H9 (cell line): ENCODE data around the gene TECTA. TPM values are rescaled to one million over a fixed set of nuclear protein-coding genes. Genes with fewer than 3 reads are reported as not detected.

Source experiments
- DNase-seq: peaks from one replicate; pipeline ENCODE4 v3.0.0-alpha.2; 2017
- H2AFZ ChIP-seq: one replicate; pipeline ENCODE4 v1.6.1; 2013; ENCODE audit warnings: mild to moderate bottlenecking, low read length, control low read depth, moderate library complexity
- H2AK5ac ChIP-seq: 2 replicates; pipeline ENCODE4 v1.6.1; 2013; ENCODE audit warnings: low read length, control low read depth, mixed read lengths; ENCODE audit not compliant: insufficient read length
- H2BK120ac ChIP-seq: one replicate; pipeline ENCODE4 v1.6.1; 2013; ENCODE audit warnings: low read depth, mild to moderate bottlenecking, low read length, control low read depth, inconsistent platforms; ENCODE audit not compliant: poor library complexity, severe bottlenecking
- H2BK12ac ChIP-seq: 2 replicates; pipeline ENCODE4 v1.6.1; 2013; ENCODE audit warnings: low read length, control low read depth, mixed read lengths, low read depth; ENCODE audit not compliant: insufficient read length
- H2BK15ac ChIP-seq: 2 replicates; pipeline ENCODE4 v1.6.1; 2013; ENCODE audit warnings: low read depth, low read length, control low read depth
- H2BK20ac ChIP-seq: one replicate; pipeline ENCODE4 v1.6.1; 2013; ENCODE audit warnings: low read depth, mild to moderate bottlenecking, low read length, control low read depth, inconsistent platforms; ENCODE audit not compliant: poor library complexity, severe bottlenecking
- H2BK5ac ChIP-seq: 2 replicates; pipeline ENCODE4 v1.6.1; 2013; ENCODE audit warnings: low read length, control low read depth, mixed read lengths; ENCODE audit not compliant: insufficient read length
- H3K14ac ChIP-seq: 2 replicates; pipeline ENCODE4 v1.6.1; 2013; ENCODE audit warnings: low read length, control low read depth; ENCODE audit not compliant: insufficient read depth
- H3K18ac ChIP-seq: 2 replicates; pipeline ENCODE4 v1.6.1; 2013; ENCODE audit warnings: low read depth, mild to moderate bottlenecking, mixed read lengths, low read length, control low read depth; ENCODE audit not compliant: insufficient read length
- H3K23ac ChIP-seq: 2 replicates; pipeline ENCODE4 v1.6.1; 2013; ENCODE audit warnings: low read length, control low read depth, mixed read lengths, low read depth; ENCODE audit not compliant: insufficient read length
- H3K23me2 ChIP-seq: 2 replicates; pipeline ENCODE4 v1.6.1; 2013; ENCODE audit warnings: low read depth, mild to moderate bottlenecking, mixed read lengths, low read length, control low read depth; ENCODE audit not compliant: insufficient read length, poor library complexity, severe bottlenecking
- H3K27ac ChIP-seq: 2 replicates; pipeline ENCODE4 v1.5.1; 2013; ENCODE audit warnings: low read length, control low read depth, mixed read lengths, low read depth; ENCODE audit not compliant: insufficient read length
- H3K27me3 ChIP-seq: 2 replicates; pipeline ENCODE4 v1.6.1; 2013; ENCODE audit warnings: low read length, control low read depth, inconsistent platforms; ENCODE audit not compliant: insufficient read depth
- H3K4ac ChIP-seq: 2 replicates; pipeline ENCODE4 v1.6.1; 2013; ENCODE audit warnings: low read depth, mild to moderate bottlenecking, control low read depth, inconsistent platforms, low read length, moderate library complexity
- H3K4me1 ChIP-seq: 2 replicates; pipeline ENCODE4 v1.6.1; 2013; ENCODE audit warnings: low read length, control low read depth, inconsistent platforms; ENCODE audit not compliant: insufficient read depth
- H3K4me2 ChIP-seq: 2 replicates; pipeline ENCODE4 v1.6.1; 2013; ENCODE audit warnings: low read length, control low read depth, mixed read lengths; ENCODE audit not compliant: insufficient read length, insufficient read depth
- H3K56ac ChIP-seq: 2 replicates; pipeline ENCODE4 v1.6.1; 2013; ENCODE audit warnings: low read depth, mild to moderate bottlenecking, mixed read lengths, low read length, control low read depth; ENCODE audit not compliant: insufficient read length
- H3K79me1 ChIP-seq: 2 replicates; pipeline ENCODE4 v1.6.1; 2013; ENCODE audit warnings: low read depth, mild to moderate bottlenecking, moderate library complexity, low read length, control low read depth, inconsistent platforms; ENCODE audit not compliant: insufficient read depth, poor library complexity, severe bottlenecking
- H3K79me2 ChIP-seq: 2 replicates; pipeline ENCODE4 v1.6.1; 2013; ENCODE audit warnings: low read length, control low read depth, inconsistent platforms; ENCODE audit not compliant: insufficient read depth
- H3K9ac ChIP-seq: 2 replicates; pipeline ENCODE4 v1.6.1; 2013; ENCODE audit warnings: low read length, control low read depth, mixed read lengths; ENCODE audit not compliant: insufficient read length; ENCODE audit errors: extremely low read depth
- H3K9me3 ChIP-seq: one replicate; pipeline ENCODE4 v1.6.1; 2013; ENCODE audit warnings: low read depth, low read length, inconsistent platforms; ENCODE audit not compliant: control insufficient read depth
- H3T11ph ChIP-seq: one replicate; pipeline ENCODE4 v1.6.1; 2013; ENCODE audit warnings: mild to moderate bottlenecking, low read length, control low read depth, inconsistent platforms
- H4K20me1 ChIP-seq: one replicate; pipeline ENCODE4 v1.6.1; 2013; ENCODE audit not compliant: control insufficient read depth, insufficient read length, insufficient read depth
- H4K5ac ChIP-seq: 2 replicates; pipeline ENCODE4 v1.6.1; 2013; ENCODE audit warnings: low read depth, mild to moderate bottlenecking, mixed read lengths, low read length, control low read depth; ENCODE audit not compliant: insufficient read length
- H4K8ac ChIP-seq: replicated peaks from 2 replicates; pipeline ENCODE4 v1.6.1; 2013; ENCODE audit warnings: low read length, control low read depth, mixed read lengths, low read depth; ENCODE audit not compliant: insufficient read length
- H4K91ac ChIP-seq: 2 replicates; pipeline ENCODE4 v1.6.1; 2013; ENCODE audit warnings: low read depth, mild to moderate bottlenecking, moderate library complexity, mixed read lengths, low read length, control low read depth; ENCODE audit not compliant: insufficient read length
- H3K27ac Mint-ChIP-seq, 3 experiments: 2 replicates in 2 of 3; 3 replicates in 1 of 3; pipeline ENCODE4 v1.8.0; 2020 to 2021; ENCODE audit warnings: mixed read lengths in 3 of 3, mild to moderate bottlenecking in 1 of 3, moderate library complexity in 1 of 3
- H3K27me3 Mint-ChIP-seq: 2 replicates; pipeline ENCODE4 v1.8.0; 2021; ENCODE audit warnings: low read depth, mild to moderate bottlenecking, moderate library complexity, mixed read lengths
- H3K36me3 Mint-ChIP-seq, 3 experiments: 2 replicates in 2 of 3; 3 replicates in 1 of 3; pipeline ENCODE4 v1.8.0; 2020 to 2021; ENCODE audit warnings: low read depth in 3 of 3, mixed read lengths in 3 of 3; ENCODE audit not compliant: insufficient read depth in 1 of 3
- H3K4me1 Mint-ChIP-seq, 2 experiments: 2 replicates each; pipeline ENCODE4 v1.8.0; 2020; ENCODE audit warnings: mixed read lengths in 2 of 2
- H3K4me3 Mint-ChIP-seq, 2 experiments: 2 replicates in 1 of 2; 3 replicates in 1 of 2; pipeline ENCODE4 v1.8.0; 2020 to 2021; ENCODE audit warnings: mild to moderate bottlenecking in 2 of 2, mixed read lengths in 2 of 2, moderate library complexity in 1 of 2
- H3K9me3 Mint-ChIP-seq, 2 experiments: 2 replicates in 1 of 2; 3 replicates in 1 of 2; pipeline ENCODE4 v1.8.0; 2020; ENCODE audit warnings: mild to moderate bottlenecking in 2 of 2, mixed read lengths in 2 of 2, moderate library complexity in 1 of 2
- CTCF ChIP-seq: fragments of 200-600 bp; sonication (generic); conservative IDR thresholded peaks from 3 replicates; pipeline ENCODE4 v1.8.0; 2021; ENCODE audit warnings: antibody characterized with exemption, mild to moderate bottlenecking
- WGBS: extraction: QIAGEN DNeasy Blood & Tissue Kit; methylation state at CpG from one replicate; pipeline ENCODE4 v1.1.7; 2013; ENCODE audit warnings: missing lambda C conversion rate, low lambda C conversion rate, mixed read lengths; ENCODE audit not compliant: insufficient read length; ENCODE audit errors: extremely low coverage; 5-methylcytosine and 5-hydroxymethylcytosine counted together
- total RNA-seq: library from RNA; stranded (reverse); gene quantifications from 2 replicates; pipeline ENCODE4 v1.2.1, GENCODE V29; 2021

The TECTA gene
- total RNA-seq, 1 experiment from 2014 or later = 0.66 TPM

- Mint-ChIP-seq H3K4me1 (no peaks in the 10 kb centered on the region), H3K4me3 (no peak overlapping the region)
- H4K91ac ChIP-seq = no peak overlapping the region
These were observed 14.2 kb upstream of the TECTA start for GRCh38 chr11:121086866-121087265.

More at GRCh38 chr11:121086866-121087265, 14.2 kb upstream of the TECTA start:
- Histone ChIP-seq H4K8ac (no peak overlapping the region), H2BK15ac (no peak overlapping the region), H3K23ac (no peak overlapping the region), H3K14ac (no peak overlapping the region), H3K9ac (no peak overlapping the region), H3K79me1 (no peaks in the 10 kb centered on the region), H2BK20ac (no peak overlapping the region), H3K56ac (no peak overlapping the region), H2BK120ac (no peak overlapping the region), H3K27me3 (no peaks in the 10 kb centered on the region), H2AK5ac (no peak overlapping the region), H3K4me1 (no peaks in the 10 kb centered on the region), H2AFZ (no peak overlapping the region), H4K20me1 (no peaks in the 10 kb centered on the region), H3K27ac (no peak overlapping the region), H3K23me2 (no peaks in the 10 kb centered on the region), H3K18ac (no peak overlapping the region), H2BK12ac (no peak overlapping the region), H3K4me2 (no peak overlapping the region), H3T11ph (no peak overlapping the region), H2BK5ac (no peak overlapping the region), H4K5ac (no peak overlapping the region), H3K9me3 (no peaks in the 10 kb centered on the region), H3K4ac (no peak overlapping the region), H3K79me2 (no peaks in the 10 kb centered on the region)
- no peak for DNase-seq
- Mint-ChIP-seq H3K27me3 (no peaks in the 10 kb centered on the region), H3K27ac (no peak overlapping the region), H3K36me3 (peaks cover 5 to 22% (median 18%) of the 10 kb centered on the region in 3 experiments; a peak in 5 of 7 replicates), H3K9me3 (no peaks in the 10 kb centered on the region)
- no peak for TF ChIP-seq CTCF
- no CpG with 5 or more reads among the region's 4 CpGs for WGBS
